ENCODE measurements around the gene ADAMTSL2.

- no peak for TF ChIP-seq ATF7 (IDR thresholded peaks at IDR 0.05)
- TF ChIP-seq ATF7 (CRISPR knock-in tag; IDR thresholded peaks at IDR 0.05), result no peak
- no peak for TF ChIP-seq FOXJ3 (CRISPR knock-in tag; IDR thresholded peaks at IDR 0.05; ENCODE audit: borderline replicate concordance)
- TF ChIP-seq TFDP1 (CRISPR knock-in tag; IDR thresholded peaks at IDR 0.05; ENCODE audit: borderline replicate concordance), result no peak
- no peak for TF ChIP-seq THAP11 (CRISPR knock-in tag; IDR thresholded peaks at IDR 0.05)
- TF ChIP-seq SETDB1 (CRISPR knock-in tag; IDR thresholded peaks at IDR 0.05; ENCODE audit: borderline replicate concordance), result no peak
- no peak for TF ChIP-seq XRCC5 (optimal IDR thresholded peaks at IDR 0.05; ENCODE audit: low read length)
- no peak for TF ChIP-seq MTF2 (CRISPR knock-in tag; IDR thresholded peaks at IDR 0.05; ENCODE audit: borderline replicate concordance)
- TF ChIP-seq HDAC2 (CRISPR knock-in tag; IDR thresholded peaks at IDR 0.05), result no peak
- TF ChIP-seq E2F5 (CRISPR knock-in tag; conservative IDR thresholded peaks at IDR 0.05), result no peak
- TF ChIP-seq ZNF318 (CRISPR knock-in tag; IDR thresholded peaks at IDR 0.05), result no peak
- no peak for TF ChIP-seq TARDBP (CRISPR knock-in tag; IDR thresholded peaks at IDR 0.05)
- TF ChIP-seq ZBTB7A (CRISPR knock-in tag; IDR thresholded peaks at IDR 0.05), result no peak
- TF ChIP-seq NFRKB (IDR thresholded peaks at IDR 0.05), result no peak
- no peak for TF ChIP-seq ZFX (CRISPR knock-in tag; IDR thresholded peaks at IDR 0.05; ENCODE audit: low read depth)
Observed at GRCh38 chr9:133604214-133604613, 69.7 kb downstream of the ADAMTSL2 start.
